Measurements from ENCODE around the gene CFAP20DC. TPM values are rescaled to one million over a fixed set of nuclear protein-coding genes. Genes with fewer than 3 reads are reported as not detected.

Gene CFAP20DC
- total RNA-seq, 1 experiment from 2014 or later, result 4.5 TPM

DNA sequence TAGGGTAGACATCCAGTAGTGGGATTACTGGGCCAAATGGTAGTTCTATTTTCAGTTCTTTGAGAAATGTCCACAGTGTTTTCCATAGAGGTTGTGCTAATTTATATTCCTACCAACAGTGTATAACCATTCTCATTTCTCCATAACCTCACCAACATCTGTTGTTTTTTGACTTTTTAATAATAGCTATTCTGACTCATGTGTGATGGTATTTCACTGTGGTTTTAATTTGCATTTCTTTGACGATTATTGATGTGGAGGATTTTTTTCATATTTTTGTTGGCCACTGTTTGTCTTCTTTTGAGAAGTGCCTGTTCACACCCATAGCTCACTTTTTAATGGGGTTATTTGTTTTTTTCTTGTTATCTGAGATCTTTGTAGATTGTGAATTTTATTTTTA is 125.2 kb downstream of the CFAP20DC start:
- no peaks in the 10 kb centered on the region for H4K20me1 ChIP-seq (ENCODE audit: control insufficient read depth, insufficient read depth, insufficient read length)
- no peak overlapping the region for H4K5ac ChIP-seq (ENCODE audit: insufficient read length, low read depth, low read length)
- H3K4me3 Mint-ChIP-seq, result no peak overlapping the region
- H2AFZ ChIP-seq (ENCODE audit: low read length), result no peak overlapping the region
- H3K23me2 ChIP-seq (ENCODE audit: insufficient read length, low read depth, low read length, poor library complexity, severe bottlenecking), result no peaks in the 10 kb centered on the region
- H3K27ac ChIP-seq (ENCODE audit: insufficient read length, low read depth, low read length), result no peak overlapping the region
- H2BK5ac ChIP-seq (ENCODE audit: insufficient read length, low read length), result no peak overlapping the region
- WGBS (ENCODE audit: extremely low coverage, insufficient read length, low lambda C conversion rate), result no CpG with 5 or more reads among the region's 1 CpG
- H3K9ac ChIP-seq (ENCODE audit: extremely low read depth, insufficient read length, low read length), result no peak overlapping the region
- no peak overlapping the region for H3K14ac ChIP-seq (ENCODE audit: insufficient read depth, low read length)
- no peak overlapping the region for H3T11ph ChIP-seq (ENCODE audit: low read length)
- H2BK12ac ChIP-seq (ENCODE audit: insufficient read length, low read depth, low read length), result no peak overlapping the region
- no peak overlapping the region for H3K27ac Mint-ChIP-seq
- H3K4me2 ChIP-seq (ENCODE audit: insufficient read depth, insufficient read length, low read length), result no peak overlapping the region
- TF ChIP-seq, protein P1, sequence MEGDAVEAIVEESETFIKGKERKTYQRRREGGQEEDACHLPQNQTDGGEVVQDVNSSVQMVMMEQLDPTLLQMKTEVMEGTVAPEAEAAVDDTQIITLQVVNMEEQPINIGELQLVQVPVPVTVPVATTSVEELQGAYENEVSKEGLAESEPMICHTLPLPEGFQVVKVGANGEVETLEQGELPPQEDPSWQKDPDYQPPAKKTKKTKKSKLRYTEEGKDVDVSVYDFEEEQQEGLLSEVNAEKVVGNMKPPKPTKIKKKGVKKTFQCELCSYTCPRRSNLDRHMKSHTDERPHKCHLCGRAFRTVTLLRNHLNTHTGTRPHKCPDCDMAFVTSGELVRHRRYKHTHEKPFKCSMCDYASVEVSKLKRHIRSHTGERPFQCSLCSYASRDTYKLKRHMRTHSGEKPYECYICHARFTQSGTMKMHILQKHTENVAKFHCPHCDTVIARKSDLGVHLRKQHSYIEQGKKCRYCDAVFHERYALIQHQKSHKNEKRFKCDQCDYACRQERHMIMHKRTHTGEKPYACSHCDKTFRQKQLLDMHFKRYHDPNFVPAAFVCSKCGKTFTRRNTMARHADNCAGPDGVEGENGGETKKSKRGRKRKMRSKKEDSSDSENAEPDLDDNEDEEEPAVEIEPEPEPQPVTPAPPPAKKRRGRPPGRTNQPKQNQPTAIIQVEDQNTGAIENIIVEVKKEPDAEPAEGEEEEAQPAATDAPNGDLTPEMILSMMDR (conservative IDR thresholded peaks at IDR 0.05), result no peak
- no peaks in the 10 kb centered on the region for H3K9me3 ChIP-seq (ENCODE audit: control insufficient read depth, low read depth, low read length)
- no peaks in the 10 kb centered on the region for H3K79me2 ChIP-seq (ENCODE audit: insufficient read depth, low read length)
- no peak overlapping the region for H3K4ac ChIP-seq (ENCODE audit: low read depth, low read length)
- H3K27me3 Mint-ChIP-seq (ENCODE audit: low read depth), result no peaks in the 10 kb centered on the region
- H3K18ac ChIP-seq (ENCODE audit: insufficient read length, low read depth, low read length), result no peak overlapping the region
- H3K4me1 ChIP-seq (ENCODE audit: insufficient read depth, low read length), result no peaks in the 10 kb centered on the region
- no peak overlapping the region for H3K23ac ChIP-seq (ENCODE audit: insufficient read length, low read depth, low read length)
- no peak overlapping the region for H2BK20ac ChIP-seq (ENCODE audit: low read depth, low read length, poor library complexity, severe bottlenecking)
- no peaks in the 10 kb centered on the region; a peak in 1 of 5 replicates for H3K9me3 Mint-ChIP-seq
- H3K36me3 Mint-ChIP-seq (ENCODE audit: insufficient read depth in 1 of 3, low read depth in 3 of 3), result no peaks in the 10 kb centered on the region
- H3K27me3 ChIP-seq (ENCODE audit: insufficient read depth, low read length), result no peaks in the 10 kb centered on the region
- H4K91ac ChIP-seq (ENCODE audit: insufficient read length, low read depth, low read length), result no peak overlapping the region
- H2BK15ac ChIP-seq (ENCODE audit: low read depth, low read length), result no peak overlapping the region
- H3K79me1 ChIP-seq (ENCODE audit: insufficient read depth, low read depth, low read length, poor library complexity, severe bottlenecking), result no peaks in the 10 kb centered on the region
- H2BK120ac ChIP-seq (ENCODE audit: low read depth, low read length, poor library complexity, severe bottlenecking), result no peak overlapping the region
- no peak overlapping the region for H4K8ac ChIP-seq (replicated peaks; ENCODE audit: insufficient read length, low read depth, low read length)
- no peak for DNase-seq
- no peak overlapping the region for H3K56ac ChIP-seq (ENCODE audit: insufficient read length, low read depth, low read length)
- no peak overlapping the region for H2AK5ac ChIP-seq (ENCODE audit: insufficient read length, low read length)
- no peaks in the 10 kb centered on the region for H3K4me1 Mint-ChIP-seq
